Measurements from ENCODE around the gene KHDRBS1. TPM values are rescaled to one million over a fixed set of nuclear protein-coding genes. Genes with fewer than 3 reads are reported as not detected.

KHDRBS1 gene
- polyA plus RNA-seq, 1 donor from 2014 or later, result 214 TPM

DNA sequence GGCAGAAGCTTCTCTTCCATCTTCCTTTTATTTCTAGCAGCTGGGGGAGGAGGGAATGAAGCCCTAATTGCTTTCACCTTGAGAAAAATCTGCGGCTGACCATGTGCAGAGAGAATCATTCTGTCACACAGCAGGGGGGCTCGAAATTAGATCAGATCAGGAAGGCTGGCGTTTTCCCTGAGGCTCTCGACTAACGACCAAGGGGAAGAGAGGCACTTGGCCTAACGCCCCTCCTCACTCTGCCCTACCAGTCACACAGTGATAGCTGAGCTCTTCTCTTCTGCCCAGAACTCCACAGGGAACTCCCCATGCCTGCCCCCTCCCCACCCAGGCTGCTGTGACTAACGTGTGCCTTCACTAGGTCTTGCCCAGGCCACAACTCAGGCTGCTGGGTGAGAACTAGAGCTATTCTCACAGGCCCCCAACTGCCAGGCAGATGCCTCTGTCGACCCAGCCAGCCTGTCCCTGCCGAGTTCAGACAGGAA is 26.5 kb upstream of the KHDRBS1 start:
- Histone ChIP-seq H4K20me1 (ENCODE audit: insufficient read depth) (no peaks in the 10 kb centered on the region), H3K27ac (ENCODE audit: low read length) (no peak overlapping the region), H3K36me3 (ENCODE audit: insufficient read depth, low read length) (no peaks in the 10 kb centered on the region), H2AFZ (ENCODE audit: low read depth, low read length) (peak overlapping the region; percentile 10), H3K79me2 (replicated peaks; ENCODE audit: insufficient read depth, low read length) (no peaks in the 10 kb centered on the region), H3K4me2 (ENCODE audit: low read length) (no peak overlapping the region), H3K9me3 (ENCODE audit: low read length) (no peaks in the 10 kb centered on the region), H3K9me2 (ENCODE audit: insufficient read depth, low read length) (no peaks in the 10 kb centered on the region), H3K9ac (ENCODE audit: low read length) (peak overlapping the region; percentile 16), H3F3A (ENCODE audit: insufficient read depth, low read length, poor library complexity, severe bottlenecking) (no peaks in the 10 kb centered on the region), H3K4me3 (ENCODE audit: low read length) (no peak overlapping the region), H3K27me3 (ENCODE audit: insufficient read depth, low read depth, low read length) (no peaks in the 10 kb centered on the region)
- no peak for TF ChIP-seq MXI1 (conservative IDR thresholded peaks at IDR 0.05; ENCODE audit: poor library complexity, severe bottlenecking)
- TF ChIP-seq EZH2 (IDR thresholded peaks at IDR 0.05; ENCODE audit: borderline replicate concordance, insufficient read depth, low read length, poor library complexity, severe bottlenecking), result no peak
- no peak for TF ChIP-seq RAD21 (conservative IDR thresholded peaks at IDR 0.05)
- TF ChIP-seq, protein P1, sequence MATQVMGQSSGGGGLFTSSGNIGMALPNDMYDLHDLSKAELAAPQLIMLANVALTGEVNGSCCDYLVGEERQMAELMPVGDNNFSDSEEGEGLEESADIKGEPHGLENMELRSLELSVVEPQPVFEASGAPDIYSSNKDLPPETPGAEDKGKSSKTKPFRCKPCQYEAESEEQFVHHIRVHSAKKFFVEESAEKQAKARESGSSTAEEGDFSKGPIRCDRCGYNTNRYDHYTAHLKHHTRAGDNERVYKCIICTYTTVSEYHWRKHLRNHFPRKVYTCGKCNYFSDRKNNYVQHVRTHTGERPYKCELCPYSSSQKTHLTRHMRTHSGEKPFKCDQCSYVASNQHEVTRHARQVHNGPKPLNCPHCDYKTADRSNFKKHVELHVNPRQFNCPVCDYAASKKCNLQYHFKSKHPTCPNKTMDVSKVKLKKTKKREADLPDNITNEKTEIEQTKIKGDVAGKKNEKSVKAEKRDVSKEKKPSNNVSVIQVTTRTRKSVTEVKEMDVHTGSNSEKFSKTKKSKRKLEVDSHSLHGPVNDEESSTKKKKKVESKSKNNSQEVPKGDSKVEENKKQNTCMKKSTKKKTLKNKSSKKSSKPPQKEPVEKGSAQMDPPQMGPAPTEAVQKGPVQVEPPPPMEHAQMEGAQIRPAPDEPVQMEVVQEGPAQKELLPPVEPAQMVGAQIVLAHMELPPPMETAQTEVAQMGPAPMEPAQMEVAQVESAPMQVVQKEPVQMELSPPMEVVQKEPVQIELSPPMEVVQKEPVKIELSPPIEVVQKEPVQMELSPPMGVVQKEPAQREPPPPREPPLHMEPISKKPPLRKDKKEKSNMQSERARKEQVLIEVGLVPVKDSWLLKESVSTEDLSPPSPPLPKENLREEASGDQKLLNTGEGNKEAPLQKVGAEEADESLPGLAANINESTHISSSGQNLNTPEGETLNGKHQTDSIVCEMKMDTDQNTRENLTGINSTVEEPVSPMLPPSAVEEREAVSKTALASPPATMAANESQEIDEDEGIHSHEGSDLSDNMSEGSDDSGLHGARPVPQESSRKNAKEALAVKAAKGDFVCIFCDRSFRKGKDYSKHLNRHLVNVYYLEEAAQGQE (IDR thresholded peaks at IDR 0.05; ENCODE audit: borderline replicate concordance), result no peak
- TF ChIP-seq TAF1 (IDR thresholded peaks at IDR 0.05; ENCODE audit: low read depth), result no peak
- TF ChIP-seq SMC3 (conservative IDR thresholded peaks at IDR 0.05; ENCODE audit: poor library complexity), result no peak
- no peak for TF ChIP-seq POLR2AphosphoS5 (IDR thresholded peaks at IDR 0.05)
- no peak for TF ChIP-seq EP300 (conservative IDR thresholded peaks at IDR 0.05; ENCODE audit: poor library complexity, severe bottlenecking)
- TF ChIP-seq, protein P2, sequence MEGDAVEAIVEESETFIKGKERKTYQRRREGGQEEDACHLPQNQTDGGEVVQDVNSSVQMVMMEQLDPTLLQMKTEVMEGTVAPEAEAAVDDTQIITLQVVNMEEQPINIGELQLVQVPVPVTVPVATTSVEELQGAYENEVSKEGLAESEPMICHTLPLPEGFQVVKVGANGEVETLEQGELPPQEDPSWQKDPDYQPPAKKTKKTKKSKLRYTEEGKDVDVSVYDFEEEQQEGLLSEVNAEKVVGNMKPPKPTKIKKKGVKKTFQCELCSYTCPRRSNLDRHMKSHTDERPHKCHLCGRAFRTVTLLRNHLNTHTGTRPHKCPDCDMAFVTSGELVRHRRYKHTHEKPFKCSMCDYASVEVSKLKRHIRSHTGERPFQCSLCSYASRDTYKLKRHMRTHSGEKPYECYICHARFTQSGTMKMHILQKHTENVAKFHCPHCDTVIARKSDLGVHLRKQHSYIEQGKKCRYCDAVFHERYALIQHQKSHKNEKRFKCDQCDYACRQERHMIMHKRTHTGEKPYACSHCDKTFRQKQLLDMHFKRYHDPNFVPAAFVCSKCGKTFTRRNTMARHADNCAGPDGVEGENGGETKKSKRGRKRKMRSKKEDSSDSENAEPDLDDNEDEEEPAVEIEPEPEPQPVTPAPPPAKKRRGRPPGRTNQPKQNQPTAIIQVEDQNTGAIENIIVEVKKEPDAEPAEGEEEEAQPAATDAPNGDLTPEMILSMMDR (IDR thresholded peaks at IDR 0.05; ENCODE audit: poor library complexity, severe bottlenecking), result no peak

DNA sequence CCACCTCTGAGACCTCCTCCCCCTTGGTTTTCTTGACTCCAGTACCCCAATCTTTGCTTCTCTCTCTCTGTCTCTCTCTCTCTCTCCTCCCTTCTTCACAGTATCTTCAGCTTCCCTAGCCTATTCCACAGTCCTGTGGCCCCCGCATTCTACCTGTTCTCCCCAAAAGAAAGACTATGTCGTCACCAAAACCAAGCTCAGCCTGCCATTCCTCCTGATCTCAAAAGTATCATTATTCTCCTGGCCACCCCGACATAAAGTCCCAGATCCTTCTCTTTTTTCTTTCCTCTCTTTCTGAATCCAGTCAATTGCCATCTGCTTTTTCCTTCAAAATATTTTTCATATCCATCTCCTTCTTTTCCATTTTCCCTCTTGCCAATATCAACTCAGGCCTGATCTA is 23.7 kb upstream of the KHDRBS1 start:
- Histone ChIP-seq H4K20me1 (ENCODE audit: insufficient read depth) (no peaks in the 10 kb centered on the region), H3K79me2 (replicated peaks; ENCODE audit: insufficient read depth, low read length) (no peaks in the 10 kb centered on the region)
- TF ChIP-seq SMC3 (conservative IDR thresholded peaks at IDR 0.05; ENCODE audit: poor library complexity), result no peak
- no peak for TF ChIP-seq MXI1 (conservative IDR thresholded peaks at IDR 0.05; ENCODE audit: poor library complexity, severe bottlenecking)
- TF ChIP-seq POLR2AphosphoS5 (IDR thresholded peaks at IDR 0.05), result no peak
- TF ChIP-seq, protein P2 (IDR thresholded peaks at IDR 0.05; ENCODE audit: poor library complexity, severe bottlenecking), result no peak
- no peak for TF ChIP-seq TAF1 (IDR thresholded peaks at IDR 0.05; ENCODE audit: low read depth)
- no peak for TF ChIP-seq EZH2 (IDR thresholded peaks at IDR 0.05; ENCODE audit: borderline replicate concordance, insufficient read depth, low read length, poor library complexity, severe bottlenecking)
- no peak for TF ChIP-seq EP300 (conservative IDR thresholded peaks at IDR 0.05; ENCODE audit: poor library complexity, severe bottlenecking)
- TF ChIP-seq RAD21 (conservative IDR thresholded peaks at IDR 0.05), result no peak
- TF ChIP-seq, protein P1 (IDR thresholded peaks at IDR 0.05; ENCODE audit: borderline replicate concordance), result no peak

More for the DNA sequence above, 23.7 kb upstream of the KHDRBS1 start:
- no peaks in the 10 kb centered on the region for H3K36me3 ChIP-seq (ENCODE audit: insufficient read depth, low read length)
- no peaks in the 10 kb centered on the region for H3K27me3 ChIP-seq (ENCODE audit: insufficient read depth, low read depth, low read length)
- no peak overlapping the region for H2AFZ ChIP-seq (ENCODE audit: low read depth, low read length)
- H3K9me3 ChIP-seq (ENCODE audit: low read length), result no peaks in the 10 kb centered on the region
- no peak overlapping the region for H3K27ac ChIP-seq (ENCODE audit: low read length)
- H3K9me2 ChIP-seq (ENCODE audit: insufficient read depth, low read length), result no peaks in the 10 kb centered on the region
- H3F3A ChIP-seq (ENCODE audit: insufficient read depth, low read length, poor library complexity, severe bottlenecking), result no peaks in the 10 kb centered on the region
- no peak overlapping the region for H3K4me3 ChIP-seq (ENCODE audit: low read length)
- H3K4me2 ChIP-seq (ENCODE audit: low read length), result no peak overlapping the region
- H3K9ac ChIP-seq (ENCODE audit: low read length), result no peak overlapping the region

Measured in neural cell (in vitro differentiated cells).